Measurements from ENCODE around the gene FBXW8.
"Not testable (repeated sequence)": the region's sequence is repeated elsewhere in the genome, so short reads cannot be mapped to it uniquely, and the experiment has no call there.

Gene FBXW8

GRCh38 chr12:117042862-117043261, 132.1 kb downstream of the FBXW8 start:
- no peak for DNase-seq

DNA sequence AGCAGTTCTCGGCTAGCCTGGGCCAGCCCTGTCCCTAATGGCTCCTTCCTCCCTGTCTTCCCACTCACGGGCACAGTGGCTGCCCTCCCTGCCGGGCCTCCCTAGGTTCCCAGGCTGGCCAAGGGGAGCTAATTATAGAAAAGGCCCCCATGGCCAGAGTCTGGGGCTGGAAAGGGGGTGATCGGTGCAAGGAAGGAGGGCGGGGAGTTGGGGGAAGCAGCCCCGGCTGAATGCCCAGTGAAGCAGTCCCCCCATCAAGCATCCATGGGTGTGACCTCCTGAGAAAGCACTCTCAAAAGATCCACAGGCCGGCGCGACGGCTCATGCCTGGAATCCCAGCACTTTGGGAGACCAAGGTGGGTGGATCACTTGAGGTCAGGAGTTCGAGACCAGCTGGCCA, 133.6 kb downstream of the FBXW8 start:
- DNase-seq: no peak

DNA sequence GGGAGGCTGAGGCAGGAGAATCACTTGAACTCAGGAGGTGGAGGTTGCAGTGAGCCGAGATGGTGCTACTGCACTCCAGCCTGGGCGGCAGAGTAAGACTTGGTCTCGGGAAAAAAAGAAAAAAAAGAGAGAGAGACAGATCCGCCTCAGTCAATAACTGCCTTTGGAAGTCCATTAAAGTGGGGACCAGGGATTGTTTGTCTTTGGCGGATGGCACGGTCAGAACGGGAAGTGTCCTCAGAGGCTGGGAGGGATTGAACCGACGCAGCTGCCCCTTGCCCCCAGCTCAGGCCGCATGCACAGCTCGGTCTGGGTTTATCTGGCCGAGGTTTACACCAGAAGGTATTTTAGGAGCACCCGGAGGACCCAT, 134.0 kb downstream of the FBXW8 start:
- no peak for DNase-seq

- no peak for DNase-seq
Measured at GRCh38 chr12:117045160-117046010, 134.6 kb downstream of the FBXW8 start.

- DNase-seq: no peak
Measured at GRCh38 chr12:117046011-117046369, 135.2 kb downstream of the FBXW8 start.

- DNase-seq: no peak
Measured at GRCh38 chr12:117046425-117046824, 135.7 kb downstream of the FBXW8 start.

- no peak for DNase-seq
Measured at GRCh38 chr12:117046861-117047530, 136.2 kb downstream of the FBXW8 start.

- DNase-seq: no peak
Measured at GRCh38 chr12:117047810-117048584, 137.2 kb downstream of the FBXW8 start.

GRCh38 chr12:117048585-117048904, 137.8 kb downstream of the FBXW8 start:
- DNase-seq: no peak

- no peak for DNase-seq
Measured at GRCh38 chr12:117049295-117049694, 138.5 kb downstream of the FBXW8 start.

GRCh38 chr12:117050060-117050459, 139.3 kb downstream of the FBXW8 start:
- no peak for DNase-seq

DNA sequence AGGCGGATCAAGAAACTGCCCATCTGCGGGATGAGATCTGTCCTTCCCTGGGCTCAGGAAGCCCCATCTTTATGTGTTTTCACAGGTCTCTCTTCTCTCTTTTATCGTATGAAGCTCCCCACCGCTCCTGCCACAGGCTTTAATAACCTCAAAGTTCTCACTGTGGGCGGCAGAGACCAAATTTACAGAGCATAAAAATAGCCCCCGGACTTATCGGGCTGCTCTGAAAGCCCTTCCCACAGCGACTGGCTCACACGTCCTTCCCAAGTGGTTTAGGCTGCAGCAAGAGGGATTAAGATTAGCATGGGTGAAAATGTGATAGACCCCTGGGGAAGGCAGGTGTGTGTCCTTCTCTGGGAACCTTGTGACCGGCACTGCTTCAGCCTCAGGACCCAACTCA, 140.6 kb downstream of the FBXW8 start:
- DNase-seq: no peak

DNA sequence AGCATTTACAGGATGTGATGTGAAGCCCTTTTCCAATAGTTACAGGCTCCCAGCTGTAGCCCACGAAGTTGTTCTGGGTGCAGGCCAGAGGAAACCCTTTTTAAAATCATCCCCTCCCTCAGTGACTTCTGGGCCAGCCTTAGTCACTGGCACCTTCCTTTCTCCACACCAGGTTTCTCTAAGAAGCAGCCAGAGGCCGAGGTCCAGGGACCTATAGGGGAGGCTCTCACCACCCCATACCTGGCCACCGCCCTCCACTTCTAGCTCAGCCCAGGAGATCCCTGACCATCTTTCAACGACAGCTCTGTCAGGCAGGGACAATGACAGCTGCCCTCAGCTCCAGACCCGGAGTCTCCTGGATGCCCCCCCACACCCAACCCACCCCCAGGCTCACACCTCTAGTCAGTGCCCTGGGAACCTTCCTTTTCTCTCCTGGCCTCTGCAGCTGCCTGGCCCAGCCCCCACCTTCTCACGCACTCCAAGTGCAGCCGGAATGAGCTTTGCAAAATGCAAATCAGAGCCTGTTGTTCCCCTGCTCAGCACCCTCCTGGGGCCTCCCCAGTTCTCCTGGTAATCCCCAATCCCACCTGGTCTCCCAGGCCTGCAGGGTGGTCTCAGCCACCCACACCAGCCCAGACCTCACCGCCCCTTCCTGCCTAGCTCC, 141.8 kb downstream of the FBXW8 start:
- DNase-seq: no peak

GRCh38 chr12:117053050-117053400, 142.3 kb downstream of the FBXW8 start:
- DNase-seq: no peak

- DNase-seq: no peak
Measured at GRCh38 chr12:117053597-117054201, 142.9 kb downstream of the FBXW8 start.

- DNase-seq: no peak
Measured at GRCh38 chr12:117054279-117054678, 143.5 kb downstream of the FBXW8 start.

- DNase-seq: not testable (repeated sequence)
Measured at GRCh38 chr12:117057626-117058025, 146.9 kb downstream of the FBXW8 start.

DNA sequence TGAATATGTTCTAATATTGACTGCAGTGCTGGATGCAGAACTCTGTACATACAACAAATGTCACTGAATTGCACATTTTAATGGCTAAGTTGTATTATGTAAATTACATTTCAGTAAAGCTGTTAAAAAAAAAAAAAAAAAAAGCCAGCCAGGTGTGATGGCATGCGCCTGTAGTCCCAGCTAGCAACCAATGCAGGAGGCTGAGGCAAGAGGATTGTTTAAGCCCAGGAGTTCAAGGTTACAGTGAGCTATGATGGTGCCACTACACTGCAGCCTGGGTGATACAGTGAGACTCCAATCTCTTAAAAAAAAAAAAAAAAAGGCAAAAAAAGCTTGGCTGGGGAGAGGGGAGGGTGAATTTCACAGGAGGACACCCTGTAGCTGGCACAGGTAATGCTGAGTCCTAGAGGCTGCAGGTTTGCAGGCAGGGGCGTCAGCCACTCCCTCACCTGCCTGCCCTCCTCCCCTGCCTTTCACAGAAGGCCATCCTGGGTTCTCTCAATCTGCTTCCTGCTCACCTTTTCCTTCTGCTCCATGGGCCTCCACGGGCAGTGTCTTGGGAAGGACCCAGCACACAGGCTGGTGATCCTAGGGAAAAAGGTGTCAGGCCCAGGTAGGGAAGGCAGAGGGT, 147.8 kb downstream of the FBXW8 start:
- no peak for DNase-seq

GRCh38 chr12:117059156-117059555, 148.4 kb downstream of the FBXW8 start:
- no peak for DNase-seq

DNA sequence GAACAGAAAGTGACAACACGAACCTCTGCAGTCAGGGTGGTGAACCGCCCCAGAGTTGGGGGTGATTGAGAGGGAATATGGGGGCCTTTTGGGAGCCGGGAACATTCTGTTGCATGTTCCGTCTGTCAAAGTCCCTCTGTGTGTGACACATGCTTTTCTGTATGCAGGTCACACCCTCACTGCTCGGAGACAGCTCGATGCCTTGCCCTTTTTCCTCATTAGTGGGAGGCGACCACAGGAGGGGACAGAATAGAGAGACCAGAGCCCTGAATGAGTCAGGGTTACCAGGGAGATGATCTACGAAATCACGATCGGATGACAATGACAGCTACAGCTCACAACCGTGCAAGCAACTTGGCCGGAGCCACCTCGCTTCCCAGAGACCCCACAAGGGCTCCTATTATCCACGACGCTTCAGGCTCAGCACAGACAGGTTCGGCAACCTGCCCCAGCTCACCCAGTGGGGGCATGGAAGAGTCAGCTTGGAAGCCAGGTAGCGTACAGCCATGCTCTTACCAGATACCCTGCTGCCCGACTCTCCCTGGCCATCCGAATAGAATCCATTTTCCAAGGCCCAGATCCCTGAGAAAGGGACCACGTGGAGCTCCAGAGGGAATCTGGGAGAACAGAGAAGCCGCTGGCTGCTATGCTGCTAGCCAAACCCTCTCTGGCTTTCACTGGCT, 149.6 kb downstream of the FBXW8 start:
- DNase-seq: no peak

- DNase-seq: no peak
Measured at GRCh38 chr12:117060929-117061305, 150.2 kb downstream of the FBXW8 start.

DNA sequence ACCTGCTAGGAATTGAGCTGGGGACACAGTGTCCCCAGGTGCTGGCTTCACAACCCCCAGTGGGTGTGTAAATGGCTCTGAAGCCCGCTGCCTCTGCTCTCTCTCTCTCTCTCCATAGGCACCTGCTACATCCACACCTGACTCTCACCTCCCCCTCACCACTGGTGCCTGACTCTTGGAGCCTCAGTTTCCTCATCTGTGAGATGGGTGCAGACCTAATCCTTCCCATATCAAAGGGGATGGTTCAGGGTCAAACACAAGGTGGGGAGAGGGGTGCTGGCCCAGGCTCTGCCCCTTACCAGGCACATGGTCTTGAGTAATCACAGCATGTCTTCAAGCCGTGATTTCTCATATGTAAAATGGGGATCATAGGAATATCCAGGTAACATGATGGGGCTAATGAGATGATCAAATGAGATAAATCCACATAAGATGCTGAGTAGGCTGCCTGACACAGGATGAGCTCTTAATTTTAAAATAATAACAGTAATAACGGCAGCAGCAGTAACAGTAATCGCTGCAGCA, 150.9 kb downstream of the FBXW8 start:
- no peak for DNase-seq
